ENCODE measurements around the gene MMP23B.

- TF ChIP-seq CTCF (conservative IDR thresholded peaks at IDR 0.05; ENCODE audit: low read depth in 2 of 2) (no peak), POLR2AphosphoS5 (IDR thresholded peaks at IDR 0.05; ENCODE audit: low read depth) (no peak), EZH2 (IDR thresholded peaks at IDR 0.05; ENCODE audit: low read depth, unreplicated experiment) (no peak), ZNF331 (CRISPR knock-in tag; IDR thresholded peaks at IDR 0.05; ENCODE audit: low read depth) (no peak), EZH2phosphoT487 (IDR thresholded peaks at IDR 0.05; ENCODE audit: unreplicated experiment) (no peak)
- TF ChIP-seq, protein P1, sequence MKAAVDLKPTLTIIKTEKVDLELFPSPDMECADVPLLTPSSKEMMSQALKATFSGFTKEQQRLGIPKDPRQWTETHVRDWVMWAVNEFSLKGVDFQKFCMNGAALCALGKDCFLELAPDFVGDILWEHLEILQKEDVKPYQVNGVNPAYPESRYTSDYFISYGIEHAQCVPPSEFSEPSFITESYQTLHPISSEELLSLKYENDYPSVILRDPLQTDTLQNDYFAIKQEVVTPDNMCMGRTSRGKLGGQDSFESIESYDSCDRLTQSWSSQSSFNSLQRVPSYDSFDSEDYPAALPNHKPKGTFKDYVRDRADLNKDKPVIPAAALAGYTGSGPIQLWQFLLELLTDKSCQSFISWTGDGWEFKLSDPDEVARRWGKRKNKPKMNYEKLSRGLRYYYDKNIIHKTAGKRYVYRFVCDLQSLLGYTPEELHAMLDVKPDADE (IDR thresholded peaks at IDR 0.05) = no peak
- TF ChIP-seq, protein P2, sequence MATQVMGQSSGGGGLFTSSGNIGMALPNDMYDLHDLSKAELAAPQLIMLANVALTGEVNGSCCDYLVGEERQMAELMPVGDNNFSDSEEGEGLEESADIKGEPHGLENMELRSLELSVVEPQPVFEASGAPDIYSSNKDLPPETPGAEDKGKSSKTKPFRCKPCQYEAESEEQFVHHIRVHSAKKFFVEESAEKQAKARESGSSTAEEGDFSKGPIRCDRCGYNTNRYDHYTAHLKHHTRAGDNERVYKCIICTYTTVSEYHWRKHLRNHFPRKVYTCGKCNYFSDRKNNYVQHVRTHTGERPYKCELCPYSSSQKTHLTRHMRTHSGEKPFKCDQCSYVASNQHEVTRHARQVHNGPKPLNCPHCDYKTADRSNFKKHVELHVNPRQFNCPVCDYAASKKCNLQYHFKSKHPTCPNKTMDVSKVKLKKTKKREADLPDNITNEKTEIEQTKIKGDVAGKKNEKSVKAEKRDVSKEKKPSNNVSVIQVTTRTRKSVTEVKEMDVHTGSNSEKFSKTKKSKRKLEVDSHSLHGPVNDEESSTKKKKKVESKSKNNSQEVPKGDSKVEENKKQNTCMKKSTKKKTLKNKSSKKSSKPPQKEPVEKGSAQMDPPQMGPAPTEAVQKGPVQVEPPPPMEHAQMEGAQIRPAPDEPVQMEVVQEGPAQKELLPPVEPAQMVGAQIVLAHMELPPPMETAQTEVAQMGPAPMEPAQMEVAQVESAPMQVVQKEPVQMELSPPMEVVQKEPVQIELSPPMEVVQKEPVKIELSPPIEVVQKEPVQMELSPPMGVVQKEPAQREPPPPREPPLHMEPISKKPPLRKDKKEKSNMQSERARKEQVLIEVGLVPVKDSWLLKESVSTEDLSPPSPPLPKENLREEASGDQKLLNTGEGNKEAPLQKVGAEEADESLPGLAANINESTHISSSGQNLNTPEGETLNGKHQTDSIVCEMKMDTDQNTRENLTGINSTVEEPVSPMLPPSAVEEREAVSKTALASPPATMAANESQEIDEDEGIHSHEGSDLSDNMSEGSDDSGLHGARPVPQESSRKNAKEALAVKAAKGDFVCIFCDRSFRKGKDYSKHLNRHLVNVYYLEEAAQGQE (IDR thresholded peaks at IDR 0.05; ENCODE audit: unreplicated experiment) = no peak
These were observed 15.1 kb upstream of the MMP23B start for GRCh38 chr1:1616838-1617237.

Measured in GM23338 (cell line).